ENCODE results near the gene C4orf46.

GRCh38 chr4:158670975-158671664 lies 567 bp downstream of the C4orf46 start:
- TF ChIP-seq EP300 (IDR thresholded peaks at IDR 0.05; ENCODE audit: borderline replicate concordance in 1 of 2, control insufficient read depth in 1 of 2, low read depth in 2 of 2, low read length in 2 of 2) (no peak), RCOR1 (conservative IDR thresholded peaks at IDR 0.05; ENCODE audit: low read depth, low read length) (no peak), RAD21 (IDR thresholded peaks at IDR 0.05; ENCODE audit: insufficient read depth, low read depth, low read length) (no peak), CHD4 (IDR thresholded peaks at IDR 0.05) (no peak), TCF7 (IDR thresholded peaks at IDR 0.05; ENCODE audit: borderline replicate concordance) (no peak), RAD51 (IDR thresholded peaks at IDR 0.05) (peak; percentile 62)
- TF ChIP-seq, protein P1, sequence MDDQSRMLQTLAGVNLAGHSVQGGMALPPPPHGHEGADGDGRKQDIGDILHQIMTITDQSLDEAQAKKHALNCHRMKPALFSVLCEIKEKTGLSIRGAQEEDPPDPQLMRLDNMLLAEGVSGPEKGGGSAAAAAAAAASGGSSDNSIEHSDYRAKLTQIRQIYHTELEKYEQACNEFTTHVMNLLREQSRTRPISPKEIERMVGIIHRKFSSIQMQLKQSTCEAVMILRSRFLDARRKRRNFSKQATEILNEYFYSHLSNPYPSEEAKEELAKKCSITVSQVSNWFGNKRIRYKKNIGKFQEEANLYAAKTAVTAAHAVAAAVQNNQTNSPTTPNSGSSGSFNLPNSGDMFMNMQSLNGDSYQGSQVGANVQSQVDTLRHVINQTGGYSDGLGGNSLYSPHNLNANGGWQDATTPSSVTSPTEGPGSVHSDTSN (IDR thresholded peaks at IDR 0.05; ENCODE audit: insufficient replicate concordance, low read depth, low read length) = no peak

Measured in GM12878 (cell line).